Vagina (tissue), 2 donors: ENCODE data around the gene PSENEN. TPM values are rescaled to one million over a fixed set of nuclear protein-coding genes. Genes with fewer than 3 reads are reported as not detected.

Experiments
- DNase-seq, 2 donors: peaks; one replicate each; pipeline ENCODE4 v3.0.0-alpha.2; 2017; ENCODE audit errors: extremely low spot score in 2 of 2
- H3K27ac ChIP-seq: fragments of 200-600 bp; sonication (generic); one replicate; pipeline ENCODE4 v1.5.1; 2019
- H3K27me3 ChIP-seq: fragments of 200-600 bp; sonication (generic); one replicate; pipeline ENCODE4 v1.5.1; 2019
- H3K36me3 ChIP-seq, 2 donors: fragments of 200-600 bp; sonication (generic); one replicate each; pipeline ENCODE4 v1.5.1; 2017 to 2019
- H3K4me1 ChIP-seq: fragments of 200-600 bp; sonication (generic); one replicate; pipeline ENCODE4 v1.5.1; 2019
- H3K4me3 ChIP-seq, 2 donors: fragments of 200-600 bp; sonication (generic); 1 replicate in 1 of 2; 2 replicates in 1 of 2; pipeline ENCODE4 v1.5.1; 2016 to 2019
- H3K9me3 ChIP-seq: fragments of 200-600 bp; sonication (generic); one replicate; pipeline ENCODE4 v1.5.1; 2019
- POLR2A ChIP-seq, 2 donors: fragments of 450-650 bp; IDR thresholded peaks; one replicate each; pipeline ENCODE4 v1.6.1; 2017; ENCODE audit warnings: antibody characterized with exemption in 2 of 2, mild to moderate bottlenecking in 2 of 2, moderate library complexity in 2 of 2
- POLR2AphosphoS5 ChIP-seq, 2 donors: sonication (generic); formaldehyde crosslinking; IDR thresholded peaks; one replicate each; pipeline ENCODE4 v1.9.0; 2017; ENCODE audit warnings: antibody characterized with exemption in 2 of 2, mild to moderate bottlenecking in 2 of 2, low read depth in 1 of 2; ENCODE audit not compliant: insufficient read depth in 1 of 2
- intact Hi-C: fragments of 100-400 bp; cut with DNase I; formaldehyde crosslinking; loops from one replicate; pipeline ENCODE4 v1.15.1; 2023
- total RNA-seq: library from RNA; depleted of rRNA; stranded (reverse); fragments of >200 nt; gene quantifications from one replicate; pipeline ENCODE4 v1.2.3, GENCODE V29; 2016
- TF ChIP-seq, protein P1 (sequence below), 3 experiments: fragments of 450-650 bp in 2 of 3; fragments of 200-600 bp in 1 of 3; sonication (generic) in 1 of 3; IDR thresholded peaks; one replicate each; pipeline ENCODE4 v1.5.1; 2017 to 2019; ENCODE audit warnings: antibody characterized with exemption in 3 of 3, mild to moderate bottlenecking in 2 of 3, moderate library complexity in 2 of 3

Gene PSENEN, protein sequence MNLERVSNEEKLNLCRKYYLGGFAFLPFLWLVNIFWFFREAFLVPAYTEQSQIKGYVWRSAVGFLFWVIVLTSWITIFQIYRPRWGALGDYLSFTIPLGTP
- total RNA-seq: 28.2 TPM

DNA sequence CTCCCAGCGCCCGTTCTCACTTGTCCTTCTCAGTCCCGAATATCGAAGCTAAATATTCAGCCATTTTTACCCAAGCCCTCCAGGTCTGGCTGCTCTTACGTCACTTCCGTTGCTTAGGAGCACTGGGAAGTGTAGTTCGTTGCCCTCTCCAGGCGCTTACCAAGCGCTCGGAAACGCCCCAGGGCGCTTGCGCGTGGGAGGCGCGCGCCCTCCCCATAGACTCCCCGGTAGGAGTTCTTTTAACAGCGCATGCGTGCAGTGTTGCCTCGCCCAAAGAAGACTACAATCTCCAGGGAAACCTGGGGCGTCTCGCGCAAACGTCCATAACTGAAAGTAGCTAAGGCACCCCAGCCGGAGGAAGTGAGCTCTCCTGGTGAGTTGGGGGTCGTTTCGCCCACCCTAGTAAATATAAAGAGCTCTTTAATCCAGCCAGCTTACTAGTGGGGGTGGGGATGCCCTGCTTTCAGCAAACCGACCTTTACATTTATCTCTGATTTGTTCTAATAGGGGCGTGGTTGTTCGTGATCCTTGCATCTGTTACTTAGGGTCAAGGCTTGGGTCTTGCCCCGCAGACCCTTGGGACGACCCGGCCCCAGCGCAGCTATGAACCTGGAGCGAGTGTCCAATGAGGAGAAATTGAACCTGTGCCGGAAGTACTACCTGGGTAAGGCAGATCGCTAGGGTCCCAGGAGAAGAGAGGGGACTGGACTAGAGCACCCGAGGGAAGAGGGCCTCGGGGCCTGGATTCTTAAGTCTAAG lies at the start of gene PSENEN, which contains the start of gene U2AF1L4:
PSENEN (plus strand) TSS at position 324 of the 759 bp plus-strand sequence; CDS start at position 604, 280 bp downstream.
U2AF1L4 (minus strand) TSS at position 91 of the 759 bp plus-strand sequence; CDS start at position 64, 27 bp downstream.
- Histone ChIP-seq H3K9me3 (no peaks in the 10 kb centered on the region), H3K36me3 (no peaks in the 10 kb centered on the region), H3K4me1 (peaks cover 53% of the 10 kb centered on the region), H3K27ac (peak within 1 kb of the TSS; percentile 100), H3K27me3 (no peaks in the 10 kb centered on the region), H3K4me3 (peak within 1 kb of the TSS; percentile 90 to 93)
- TF ChIP-seq, protein P1, sequence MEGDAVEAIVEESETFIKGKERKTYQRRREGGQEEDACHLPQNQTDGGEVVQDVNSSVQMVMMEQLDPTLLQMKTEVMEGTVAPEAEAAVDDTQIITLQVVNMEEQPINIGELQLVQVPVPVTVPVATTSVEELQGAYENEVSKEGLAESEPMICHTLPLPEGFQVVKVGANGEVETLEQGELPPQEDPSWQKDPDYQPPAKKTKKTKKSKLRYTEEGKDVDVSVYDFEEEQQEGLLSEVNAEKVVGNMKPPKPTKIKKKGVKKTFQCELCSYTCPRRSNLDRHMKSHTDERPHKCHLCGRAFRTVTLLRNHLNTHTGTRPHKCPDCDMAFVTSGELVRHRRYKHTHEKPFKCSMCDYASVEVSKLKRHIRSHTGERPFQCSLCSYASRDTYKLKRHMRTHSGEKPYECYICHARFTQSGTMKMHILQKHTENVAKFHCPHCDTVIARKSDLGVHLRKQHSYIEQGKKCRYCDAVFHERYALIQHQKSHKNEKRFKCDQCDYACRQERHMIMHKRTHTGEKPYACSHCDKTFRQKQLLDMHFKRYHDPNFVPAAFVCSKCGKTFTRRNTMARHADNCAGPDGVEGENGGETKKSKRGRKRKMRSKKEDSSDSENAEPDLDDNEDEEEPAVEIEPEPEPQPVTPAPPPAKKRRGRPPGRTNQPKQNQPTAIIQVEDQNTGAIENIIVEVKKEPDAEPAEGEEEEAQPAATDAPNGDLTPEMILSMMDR (IDR thresholded peaks at IDR 0.05): no peak
- no peak for TF ChIP-seq POLR2A (IDR thresholded peaks at IDR 0.05)
- peak; percentile 75 to 98 for TF ChIP-seq POLR2AphosphoS5 (IDR thresholded peaks at IDR 0.05; ENCODE audit: insufficient read depth in 1 of 2, low read depth in 1 of 2)
- DNase-seq: peak; percentile 99
- intact Hi-C loops: no loop called here

GRCh38 chr19:35695895-35696422 lies 49.5 kb upstream of the PSENEN start:
- H3K36me3 ChIP-seq: no peaks in the 10 kb centered on the region
- H3K4me3 ChIP-seq: no peak overlapping the region
- no peaks in the 10 kb centered on the region for H3K27me3 ChIP-seq
- H3K4me1 ChIP-seq: no peaks in the 10 kb centered on the region
- no peaks in the 10 kb centered on the region for H3K9me3 ChIP-seq
- DNase-seq: no peak
- no peak overlapping the region for H3K27ac ChIP-seq
- no peak for TF ChIP-seq POLR2A (IDR thresholded peaks at IDR 0.05)
- no peak for TF ChIP-seq POLR2AphosphoS5 (IDR thresholded peaks at IDR 0.05; ENCODE audit: insufficient read depth in 1 of 2, low read depth in 1 of 2)
- TF ChIP-seq, protein P1 (IDR thresholded peaks at IDR 0.05): no peak
- intact Hi-C loops: loop anchor here (2.0 kb wide), 1 partner anchor 43 kb away; no protein-coding TSS in a partner anchor

- Histone ChIP-seq H3K36me3 (no peaks in the 10 kb centered on the region), H3K27me3 (no peaks in the 10 kb centered on the region), H3K4me3 (no peak overlapping the region), H3K9me3 (no peaks in the 10 kb centered on the region), H3K27ac (no peak overlapping the region), H3K4me1 (no peaks in the 10 kb centered on the region)
- intact Hi-C loops: no loop called here
- TF ChIP-seq, protein P1 (IDR thresholded peaks at IDR 0.05): no peak
- no peak for TF ChIP-seq POLR2A (IDR thresholded peaks at IDR 0.05)
- TF ChIP-seq POLR2AphosphoS5 (IDR thresholded peaks at IDR 0.05; ENCODE audit: insufficient read depth in 1 of 2, low read depth in 1 of 2): no peak
- no peak for DNase-seq
Measured at GRCh38 chr19:35696835-35697234, 48.6 kb upstream of the PSENEN start.

DNA sequence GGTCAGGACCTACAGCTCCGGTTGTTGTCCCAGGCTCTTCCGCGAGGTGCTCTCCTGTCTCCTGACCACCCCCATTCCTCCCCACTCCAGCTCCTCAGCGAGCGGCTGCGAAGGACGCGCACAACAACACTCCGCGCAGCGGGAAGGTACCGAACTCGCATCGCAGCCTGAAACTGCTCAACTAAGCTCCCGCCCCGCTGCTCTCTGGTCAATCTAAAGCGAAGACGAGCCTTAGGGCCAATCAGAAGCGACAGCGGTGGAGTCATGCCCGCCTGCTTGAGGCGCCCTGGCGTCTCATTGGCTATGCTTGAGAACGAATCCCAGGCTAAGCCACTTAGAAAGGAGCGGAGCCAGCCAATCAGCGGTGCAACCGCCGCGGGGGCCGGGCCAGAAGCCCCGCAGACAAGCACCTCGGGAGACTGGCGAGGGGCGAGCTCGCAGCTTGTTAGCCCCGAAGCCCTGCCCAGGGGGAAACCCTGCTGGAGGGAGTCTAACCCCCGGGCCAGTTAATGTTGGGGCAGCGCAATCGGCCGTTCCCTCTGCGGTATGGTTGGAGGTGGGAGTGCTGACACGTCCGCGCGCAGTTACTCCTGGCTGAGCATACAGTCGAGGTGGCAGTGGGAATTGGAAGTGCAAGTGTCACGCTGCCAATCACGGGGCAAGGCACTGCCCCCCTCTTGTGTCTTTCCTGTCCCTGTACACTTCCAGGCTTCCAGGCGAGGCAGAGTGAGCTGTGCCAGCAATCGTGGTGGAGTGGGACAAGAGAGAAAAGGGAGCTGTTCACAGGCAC lies 43.0 kb upstream of the PSENEN start:
- H3K27ac ChIP-seq: no peak overlapping the region
- peaks cover 9% of the 10 kb centered on the region for H3K4me1 ChIP-seq
- TF ChIP-seq, protein P1 (IDR thresholded peaks at IDR 0.05): no peak
- TF ChIP-seq POLR2A (IDR thresholded peaks at IDR 0.05) (peak in 1 of 2 donors; percentile 21), POLR2AphosphoS5 (IDR thresholded peaks at IDR 0.05; ENCODE audit: insufficient read depth in 1 of 2, low read depth in 1 of 2) (peak; percentile 74 to 89)
- H3K9me3 ChIP-seq: no peaks in the 10 kb centered on the region
- peak overlapping the region; percentile 54 to 58 for H3K4me3 ChIP-seq
- no peaks in the 10 kb centered on the region for H3K27me3 ChIP-seq
- H3K36me3 ChIP-seq: no peaks in the 10 kb centered on the region
- intact Hi-C loops: no loop called here
- peak in 1 of 2 donors; percentile 99 for DNase-seq
